Left ventricle myocardium inferior (tissue), 1 donor: ENCODE data around the gene TRAF3. TPM values are rescaled to one million over a fixed set of nuclear protein-coding genes. Genes with fewer than 3 reads are reported as not detected.
"Not testable (repeated sequence)": the region's sequence is repeated elsewhere in the genome, so short reads cannot be mapped to it uniquely, and the experiment has no call there.

ENCODE experiments used
- DNase-seq: peaks from one replicate; pipeline ENCODE4 v3.0.0-alpha.2; 2020
- H3K27ac ChIP-seq: fragments of 200-600 bp; replicated peaks from 2 replicates; pipeline ENCODE4 v1.8.0; 2021
- H3K27me3 ChIP-seq: fragments of 200-600 bp; 2 replicates; pipeline ENCODE4 v1.8.0; 2021; ENCODE audit warnings: low read depth
- H3K36me3 ChIP-seq: fragments of 200-600 bp; 2 replicates; pipeline ENCODE4 v1.8.0; 2021
- H3K4me1 ChIP-seq: fragments of 200-600 bp; 2 replicates; pipeline ENCODE4 v1.8.0; 2021
- H3K4me3 ChIP-seq: fragments of 200-600 bp; 2 replicates; pipeline ENCODE4 v1.8.0; 2021; ENCODE audit warnings: mild to moderate bottlenecking, moderate library complexity
- H3K9me3 ChIP-seq: fragments of 200-600 bp; replicated peaks from 2 replicates; pipeline ENCODE4 v1.8.0; 2021
- intact Hi-C: fragments of 100-400 bp; cut with micrococcal nuclease; formaldehyde crosslinking; loops from one replicate; pipeline ENCODE4 v1.11.0; 2022
- total RNA-seq: library from RNA; stranded (reverse); fragmentation: NEBNext Ultra II Directional; extraction: Animal tissue kit (Norgen Biotek cat#: 25700); gene quantifications from one replicate; pipeline ENCODE4 v1.2.1, GENCODE V29; 2021
- TF ChIP-seq, protein P1 (sequence below): fragments of 200-600 bp; IDR thresholded peaks from 2 replicates; pipeline ENCODE4 v1.8.0; 2021; ENCODE audit warnings: antibody characterized with exemption, mild to moderate bottlenecking, borderline replicate concordance
- donor health status: DM: no; HTN: yes; CAD: no; lungs with severe emphysema.

The TRAF3 gene
- total RNA-seq, 1 donor from 2014 or later: 11.3 TPM

DNA sequence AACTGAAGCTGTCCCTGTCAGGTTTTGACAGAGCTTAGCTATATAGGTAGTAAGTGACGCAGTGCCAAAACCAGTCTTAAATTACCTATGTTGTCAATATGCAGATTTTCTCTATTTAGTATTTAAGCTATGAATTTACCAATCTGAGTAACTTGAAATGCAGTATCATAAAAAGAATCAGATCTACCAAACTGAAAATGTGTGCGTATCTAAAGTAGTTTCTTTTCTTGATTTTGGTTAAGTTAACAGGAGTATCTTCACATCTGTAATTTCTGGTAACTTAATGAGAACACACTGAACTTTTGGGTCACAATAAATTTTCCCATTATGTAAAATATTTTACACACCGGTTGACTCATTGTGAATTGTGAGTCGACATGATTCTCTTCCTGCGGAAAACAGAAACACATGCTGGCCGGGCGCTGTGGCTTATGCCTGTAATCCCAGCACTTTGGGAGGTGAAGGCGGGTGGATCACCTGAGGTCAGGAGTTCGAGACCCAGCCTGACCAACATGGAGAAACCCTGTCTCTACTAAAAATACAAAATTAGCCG lies 45.1 kb downstream of the TRAF3 start:
- intact Hi-C loops: no loop called here
- no peaks in the 10 kb centered on the region for H3K9me3 ChIP-seq
- no peak overlapping the region for H3K4me3 ChIP-seq
- TF ChIP-seq, protein P1, sequence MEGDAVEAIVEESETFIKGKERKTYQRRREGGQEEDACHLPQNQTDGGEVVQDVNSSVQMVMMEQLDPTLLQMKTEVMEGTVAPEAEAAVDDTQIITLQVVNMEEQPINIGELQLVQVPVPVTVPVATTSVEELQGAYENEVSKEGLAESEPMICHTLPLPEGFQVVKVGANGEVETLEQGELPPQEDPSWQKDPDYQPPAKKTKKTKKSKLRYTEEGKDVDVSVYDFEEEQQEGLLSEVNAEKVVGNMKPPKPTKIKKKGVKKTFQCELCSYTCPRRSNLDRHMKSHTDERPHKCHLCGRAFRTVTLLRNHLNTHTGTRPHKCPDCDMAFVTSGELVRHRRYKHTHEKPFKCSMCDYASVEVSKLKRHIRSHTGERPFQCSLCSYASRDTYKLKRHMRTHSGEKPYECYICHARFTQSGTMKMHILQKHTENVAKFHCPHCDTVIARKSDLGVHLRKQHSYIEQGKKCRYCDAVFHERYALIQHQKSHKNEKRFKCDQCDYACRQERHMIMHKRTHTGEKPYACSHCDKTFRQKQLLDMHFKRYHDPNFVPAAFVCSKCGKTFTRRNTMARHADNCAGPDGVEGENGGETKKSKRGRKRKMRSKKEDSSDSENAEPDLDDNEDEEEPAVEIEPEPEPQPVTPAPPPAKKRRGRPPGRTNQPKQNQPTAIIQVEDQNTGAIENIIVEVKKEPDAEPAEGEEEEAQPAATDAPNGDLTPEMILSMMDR: no peak
- peaks cover 10% of the 10 kb centered on the region for H3K4me1 ChIP-seq
- H3K27me3 ChIP-seq: no peaks in the 10 kb centered on the region
- H3K36me3 ChIP-seq: no peaks in the 10 kb centered on the region
- DNase-seq: no peak
- H3K27ac ChIP-seq: no peak overlapping the region

DNA sequence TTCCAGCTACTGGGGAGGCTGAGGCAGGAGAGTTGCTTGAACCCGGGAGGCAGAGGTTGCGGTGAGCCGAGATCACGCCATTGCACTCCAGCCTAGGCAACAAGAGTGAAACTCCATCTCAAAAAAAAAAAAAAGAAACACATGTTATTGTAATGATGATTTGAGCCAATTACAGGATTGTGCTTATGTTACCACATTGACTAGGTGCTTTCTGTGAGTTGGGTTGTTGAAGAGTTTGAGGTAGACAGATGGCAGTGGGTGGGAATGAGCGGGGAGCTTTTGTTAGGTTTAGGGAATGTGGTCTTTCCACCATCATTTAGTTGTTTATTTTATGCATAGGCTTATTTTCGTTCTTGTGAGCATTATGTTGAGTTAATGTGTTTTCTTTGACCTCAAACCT lies 45.6 kb downstream of the TRAF3 start:
- H3K4me3 ChIP-seq, H3K27ac ChIP-seq, H3K27me3 ChIP-seq, DNase-seq, H3K9me3 ChIP-seq, H3K36me3 ChIP-seq, intact Hi-C loops: not testable (repeated sequence)
- H3K4me1 ChIP-seq: peaks cover 10% of the 10 kb centered on the region

DNA sequence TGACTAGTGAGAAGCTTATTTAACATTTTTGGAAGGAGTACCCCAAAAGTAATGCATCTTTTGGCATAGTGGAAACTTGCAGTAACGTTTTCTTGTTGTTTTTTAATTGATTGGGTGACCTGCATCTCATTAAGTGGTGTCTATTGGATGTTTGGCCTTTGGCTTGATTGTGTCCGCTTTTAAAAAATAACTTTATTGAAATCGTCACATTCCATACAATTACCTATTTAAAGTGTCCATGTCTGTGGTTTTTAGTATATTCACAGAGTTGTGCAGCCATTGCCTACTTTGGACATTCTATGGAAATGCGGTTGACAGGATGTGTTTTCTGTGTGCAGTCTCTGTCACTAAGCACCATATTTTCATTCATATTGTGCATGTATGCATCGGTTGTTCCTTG lies 46.3 kb downstream of the TRAF3 start:
- TF ChIP-seq, protein P1: no peak
- Histone ChIP-seq H3K4me1 (peaks cover 10% of the 10 kb centered on the region), H3K27ac (no peak overlapping the region), H3K27me3 (no peaks in the 10 kb centered on the region), H3K36me3 (no peaks in the 10 kb centered on the region), H3K4me3 (no peak overlapping the region), H3K9me3 (no peaks in the 10 kb centered on the region)
- intact Hi-C loops: no loop called here
- no peak for DNase-seq

DNA sequence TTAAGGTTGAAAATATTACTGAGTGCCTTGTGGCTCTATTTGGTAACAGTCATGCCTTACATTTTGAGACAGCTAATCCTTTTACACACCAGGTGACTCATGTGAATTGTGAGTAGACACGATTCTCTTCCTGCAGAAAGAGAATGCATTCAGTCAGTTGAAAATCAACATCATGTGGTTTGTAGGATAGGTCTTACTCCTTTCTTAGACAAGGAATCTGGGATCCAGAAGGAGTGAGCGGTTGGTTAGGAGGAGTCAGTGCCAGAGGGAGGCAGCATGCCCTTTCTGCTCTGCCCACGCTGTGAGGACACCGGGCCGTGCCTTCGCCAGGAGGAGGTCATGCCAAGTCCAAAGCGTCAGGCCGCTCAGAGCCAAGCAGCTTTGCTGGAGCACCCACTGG lies 47.6 kb downstream of the TRAF3 start:
- TF ChIP-seq, protein P1: peak; percentile 49
- Histone ChIP-seq H3K9me3 (no peaks in the 10 kb centered on the region), H3K4me3 (no peak overlapping the region), H3K27ac (no peak overlapping the region), H3K4me1 (peaks cover 16% of the 10 kb centered on the region), H3K27me3 (no peaks in the 10 kb centered on the region), H3K36me3 (no peaks in the 10 kb centered on the region)
- peak; percentile 68 for DNase-seq
- intact Hi-C loops: no loop called here

DNA sequence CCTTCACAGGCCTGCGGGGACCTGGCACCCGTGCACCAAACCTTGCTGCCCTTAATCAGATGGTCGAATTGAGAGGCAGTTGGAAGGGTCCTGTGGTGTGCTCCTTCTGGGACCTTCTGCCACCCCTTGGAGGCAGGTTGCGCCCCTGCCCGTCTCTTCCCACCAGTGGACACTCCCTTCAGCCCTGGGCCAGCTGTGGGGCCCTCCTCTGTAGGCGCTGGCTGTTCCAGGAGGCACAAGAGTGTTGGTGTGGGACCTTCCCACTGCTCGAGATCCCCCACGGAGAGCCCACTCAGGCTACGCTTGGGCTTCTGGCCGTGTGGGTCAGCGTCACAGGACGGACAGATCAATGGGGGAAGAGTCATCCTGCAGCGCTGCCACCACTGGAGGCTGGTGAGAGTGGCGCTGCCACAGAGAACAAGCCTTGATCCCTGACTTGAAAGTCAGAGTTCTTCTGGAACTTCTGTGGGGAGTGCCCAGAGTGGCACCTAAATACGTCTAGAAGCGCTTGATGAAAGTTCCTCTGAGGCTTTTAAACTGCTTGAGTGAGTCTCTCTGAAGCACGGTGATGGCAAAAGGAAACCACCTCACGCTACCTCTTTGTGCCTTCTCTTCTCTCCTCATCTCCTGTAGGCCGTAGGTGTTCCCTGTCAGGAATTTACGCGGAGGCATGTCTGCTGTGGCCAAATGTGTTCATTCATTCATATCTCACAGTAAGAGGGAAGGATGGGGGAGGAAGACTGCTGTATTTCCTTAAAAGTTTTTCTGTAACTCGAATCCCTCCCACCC lies 48.3 kb downstream of the TRAF3 start:
- H3K4me3 ChIP-seq: no peak overlapping the region
- H3K4me1 ChIP-seq: peaks cover 16% of the 10 kb centered on the region
- no peak overlapping the region for H3K27ac ChIP-seq
- intact Hi-C loops: no loop called here
- no peaks in the 10 kb centered on the region for H3K9me3 ChIP-seq
- H3K27me3 ChIP-seq: no peaks in the 10 kb centered on the region
- no peak for DNase-seq
- no peaks in the 10 kb centered on the region for H3K36me3 ChIP-seq
- TF ChIP-seq, protein P1: no peak

DNA sequence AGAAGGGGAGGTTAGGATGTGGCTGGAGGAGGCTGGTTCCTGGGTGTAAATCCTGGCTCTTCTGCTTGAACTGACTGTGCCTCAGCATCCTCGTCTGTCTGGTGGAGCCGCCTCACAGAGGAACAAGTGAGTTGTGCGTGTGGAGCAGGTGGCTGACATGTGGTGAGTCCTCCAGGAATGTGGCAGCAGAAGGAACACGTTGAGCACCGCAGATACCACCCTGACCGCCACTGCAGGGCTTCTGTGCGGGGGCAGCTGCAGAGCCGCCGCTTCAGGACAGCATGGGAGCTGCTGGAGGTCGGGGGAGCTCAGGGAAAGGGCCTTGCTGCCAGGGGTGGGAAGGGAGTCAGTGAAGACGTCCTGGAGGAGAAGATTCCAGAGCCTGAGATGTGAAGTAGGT lies 48.9 kb downstream of the TRAF3 start:
- peaks cover 16% of the 10 kb centered on the region for H3K4me1 ChIP-seq
- intact Hi-C loops: no loop called here
- TF ChIP-seq, protein P1: no peak
- H3K27ac ChIP-seq: no peak overlapping the region
- no peak for DNase-seq
- no peak overlapping the region for H3K4me3 ChIP-seq
- no peaks in the 10 kb centered on the region for H3K9me3 ChIP-seq
- no peaks in the 10 kb centered on the region for H3K36me3 ChIP-seq
- no peaks in the 10 kb centered on the region for H3K27me3 ChIP-seq
